Activated CD4-positive, CD25-positive, alpha-beta regulatory T cell treated with anti-CD3 and anti-CD28 coated beads, Interleukin-2, amount 50 U/mL, for 16 hours (primary cell): ENCODE data around the gene NUDT5.
"Not testable (repeated sequence)": the region's sequence is repeated elsewhere in the genome, so short reads cannot be mapped to it uniquely, and the experiment has no call there.

ENCODE experiments used
- DNase-seq: peaks from one replicate; pipeline ENCODE4 v3.0.0-alpha.2; 2020; ENCODE audit warnings: low read depth, low spot score

NUDT5 gene

DNA sequence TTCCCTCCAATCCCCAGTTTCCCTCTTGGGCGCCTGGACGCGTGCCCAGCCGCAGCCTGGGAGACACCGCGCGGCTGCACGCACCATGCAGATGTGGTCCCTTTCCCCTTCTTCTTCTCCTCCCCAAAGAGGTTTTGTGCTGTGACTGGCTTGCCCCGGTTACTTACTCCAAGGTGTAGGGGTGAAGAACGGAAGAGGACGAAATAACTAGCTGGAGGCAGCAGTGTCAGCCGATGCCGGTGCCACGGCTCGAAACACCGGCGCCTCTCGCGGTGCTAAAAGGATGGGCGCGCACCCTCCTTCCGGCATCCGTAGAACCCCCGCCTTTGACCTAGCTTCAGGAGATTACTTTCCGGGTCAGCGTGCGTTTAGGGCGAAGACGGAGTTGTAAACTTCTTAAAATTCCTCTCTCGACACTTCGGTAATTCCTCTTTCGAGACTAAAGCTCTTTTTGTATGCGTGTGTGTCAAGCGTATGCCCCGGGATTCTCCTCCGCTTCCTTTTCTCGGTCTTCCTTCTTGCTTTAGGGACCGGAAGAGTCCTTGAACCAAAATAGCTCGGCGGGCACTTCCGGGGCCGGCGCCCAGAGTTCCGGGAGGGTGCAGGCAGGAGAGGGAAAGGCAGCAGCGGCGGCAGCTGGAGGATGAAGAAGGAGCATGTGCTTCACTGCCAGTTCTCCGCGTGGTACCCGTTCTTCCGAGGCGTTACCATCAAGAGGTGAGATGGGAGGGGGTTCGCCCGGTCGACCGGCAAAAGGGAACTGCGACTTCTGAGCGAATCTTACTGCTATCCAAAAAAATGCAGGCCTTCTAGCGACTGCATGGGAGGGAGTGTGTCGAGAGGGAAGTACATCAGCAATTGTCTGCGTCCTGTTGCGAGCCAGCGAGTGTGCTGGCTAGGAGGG lies at the start of gene NUDT5, which contains the start of gene CDC123:
TSS of gene NUDT5 (minus strand) at position 289 of the 904 bp plus-strand sequence. CDS start 9,600 bp downstream, outside the sequence.
TSS of gene CDC123 (plus strand) at position 586 of the 904 bp plus-strand sequence. CDS start at position 644, 58 bp downstream.
- DNase-seq: peak; percentile 71

DNA sequence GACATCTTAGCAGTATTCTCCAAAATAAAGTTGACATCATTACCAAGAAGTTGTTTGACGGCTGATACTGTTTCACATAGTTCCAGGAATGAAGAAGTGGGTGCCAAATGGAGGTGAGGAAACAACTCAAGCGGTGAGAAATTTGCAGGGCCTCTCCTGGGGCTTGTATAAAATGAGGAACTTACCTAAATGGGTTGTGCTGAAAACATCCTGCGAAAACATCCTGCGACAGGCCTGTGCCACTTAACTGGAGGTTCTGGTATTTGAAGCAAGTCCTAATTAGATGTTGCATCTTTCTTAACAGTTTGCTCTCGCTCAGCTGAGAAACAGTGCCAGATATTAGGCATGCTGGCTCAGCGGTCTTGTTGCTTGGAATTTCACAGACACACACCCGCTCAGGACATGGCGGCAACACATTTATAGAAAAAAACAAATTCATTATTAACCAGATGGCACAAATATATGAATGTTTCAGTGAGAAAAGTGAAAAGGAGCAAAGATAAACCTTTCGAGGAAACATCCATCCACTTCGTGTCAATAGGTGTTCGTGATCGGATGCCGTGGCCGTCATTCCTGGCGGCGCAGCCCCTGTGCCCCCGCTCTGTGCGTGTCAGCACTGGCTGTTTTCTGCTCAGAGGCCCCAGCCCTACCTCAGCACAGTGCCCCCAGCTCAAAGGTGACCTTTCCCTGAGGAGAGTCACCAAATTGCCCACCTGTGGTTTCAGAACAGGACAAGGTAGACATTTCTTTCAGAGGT lies 48.4 kb upstream of the NUDT5 start:
- DNase-seq: no peak

DNA sequence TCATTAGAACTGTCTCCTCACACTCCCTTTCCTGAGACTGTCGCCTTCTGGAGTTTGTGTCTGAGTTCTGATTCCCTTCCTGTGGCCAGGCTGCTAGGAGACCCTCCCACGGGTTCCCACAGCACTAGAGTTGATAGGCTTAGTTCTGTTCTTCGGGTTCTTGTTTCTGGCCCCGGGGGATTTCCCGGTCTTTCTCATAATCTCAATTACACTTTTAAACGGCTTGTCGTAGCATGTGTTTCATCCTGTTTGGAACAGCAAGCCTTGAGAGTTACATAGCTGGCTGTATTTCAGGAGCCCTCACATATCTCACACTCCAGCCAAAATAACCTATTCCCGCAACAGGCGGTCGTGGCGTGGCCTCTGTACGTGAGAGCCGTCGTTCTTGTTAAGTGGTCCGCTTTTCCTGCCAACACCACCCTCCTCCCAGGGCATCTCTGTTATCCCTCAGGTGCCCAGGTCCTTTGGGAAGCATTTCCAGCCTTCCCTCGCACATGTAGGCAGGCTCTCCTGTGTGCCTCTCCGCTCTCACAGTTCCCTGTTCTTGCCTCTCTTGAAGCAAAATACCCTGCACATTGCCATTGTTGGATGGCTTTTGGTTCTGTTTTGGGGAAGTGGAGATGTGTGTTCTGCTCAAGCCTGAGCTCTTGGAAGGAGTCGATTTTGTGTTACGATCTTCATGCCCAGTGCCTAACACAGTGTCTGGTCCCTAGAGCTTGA lies 46.3 kb upstream of the NUDT5 start:
- DNase-seq: no peak

DNA sequence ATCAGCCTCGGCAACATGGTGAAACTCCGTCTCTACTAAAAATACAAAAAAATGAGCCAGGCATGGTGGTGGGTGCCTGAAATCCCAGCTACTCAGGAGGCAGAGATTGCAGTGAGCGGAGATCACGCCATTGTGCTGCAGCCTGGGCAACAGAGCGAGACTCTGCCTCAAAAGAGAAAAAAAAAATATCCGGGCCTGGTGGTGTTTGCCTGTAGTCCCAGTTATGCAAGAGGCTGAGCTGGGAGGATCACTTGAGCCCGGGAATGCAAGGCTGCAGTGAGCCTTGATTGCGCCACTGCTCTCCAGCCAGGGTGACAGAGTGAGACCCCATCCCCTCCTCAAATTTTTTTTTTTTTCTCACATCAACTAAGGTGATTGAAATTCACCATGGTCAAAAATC lies 43.1 kb upstream of the NUDT5 start:
- DNase-seq: no peak

DNA sequence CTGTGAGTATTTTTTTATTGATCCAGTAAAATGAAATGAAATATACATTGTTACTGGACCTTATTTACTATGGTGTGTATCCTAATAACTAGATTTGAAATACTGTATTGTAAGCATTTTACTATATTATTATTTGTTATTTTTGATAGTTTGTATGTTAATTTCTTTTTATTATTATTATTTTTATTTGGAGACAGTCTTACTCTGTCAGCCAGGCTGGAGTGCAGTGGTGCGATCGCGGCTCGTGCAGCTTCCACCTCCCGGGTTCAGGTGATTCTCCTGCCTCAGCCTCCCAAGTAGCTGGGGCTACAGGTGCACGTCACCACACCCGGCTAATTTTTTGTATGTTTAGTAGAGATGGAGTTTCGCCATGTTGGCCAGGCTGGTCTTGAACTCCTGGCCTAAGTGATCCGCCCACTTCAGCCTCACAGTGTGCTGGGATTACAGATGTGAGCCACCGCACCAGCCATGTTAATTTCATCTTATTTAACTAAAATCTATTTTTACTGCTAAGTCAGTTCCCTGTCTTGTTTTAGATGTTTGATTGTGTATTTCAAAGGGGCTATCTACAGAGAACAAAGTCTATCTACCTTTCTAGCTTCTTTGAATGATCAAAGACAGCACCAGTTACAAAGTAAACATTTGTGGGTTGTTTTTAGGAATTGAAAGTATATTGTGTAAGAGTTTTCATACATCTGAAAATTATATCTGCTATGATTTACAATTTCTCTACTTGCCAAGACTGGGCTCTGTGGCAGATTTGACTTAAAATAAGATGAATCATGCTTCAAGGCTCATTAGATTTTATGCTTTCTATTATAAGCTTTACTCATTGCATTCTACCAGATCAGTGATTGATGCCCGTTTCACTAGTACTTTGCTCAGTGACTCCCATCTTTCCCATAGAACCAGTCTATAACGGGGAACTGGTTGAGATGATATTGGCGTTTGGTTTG lies 41.9 kb upstream of the NUDT5 start:
- DNase-seq: no peak

DNA sequence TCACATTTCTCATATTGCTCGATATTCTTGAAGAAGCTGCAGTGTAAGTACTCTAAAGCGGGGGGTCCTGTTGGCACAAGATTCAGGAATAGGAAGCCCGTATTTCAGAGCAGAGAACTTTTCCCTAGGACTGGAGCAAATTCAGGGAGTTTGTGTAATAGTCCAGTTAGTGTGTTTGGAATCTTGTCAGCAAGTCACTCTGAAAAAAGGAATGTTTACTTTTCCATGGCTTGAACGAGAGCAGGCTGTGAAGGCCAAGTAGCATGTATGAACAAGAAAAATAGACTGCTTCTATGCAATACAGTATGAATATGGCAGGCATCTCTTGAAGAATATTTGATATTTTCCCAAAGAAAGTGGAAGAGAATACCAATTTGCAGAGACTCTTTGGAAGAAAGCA lies 40.1 kb upstream of the NUDT5 start:
- no peak for DNase-seq

DNA sequence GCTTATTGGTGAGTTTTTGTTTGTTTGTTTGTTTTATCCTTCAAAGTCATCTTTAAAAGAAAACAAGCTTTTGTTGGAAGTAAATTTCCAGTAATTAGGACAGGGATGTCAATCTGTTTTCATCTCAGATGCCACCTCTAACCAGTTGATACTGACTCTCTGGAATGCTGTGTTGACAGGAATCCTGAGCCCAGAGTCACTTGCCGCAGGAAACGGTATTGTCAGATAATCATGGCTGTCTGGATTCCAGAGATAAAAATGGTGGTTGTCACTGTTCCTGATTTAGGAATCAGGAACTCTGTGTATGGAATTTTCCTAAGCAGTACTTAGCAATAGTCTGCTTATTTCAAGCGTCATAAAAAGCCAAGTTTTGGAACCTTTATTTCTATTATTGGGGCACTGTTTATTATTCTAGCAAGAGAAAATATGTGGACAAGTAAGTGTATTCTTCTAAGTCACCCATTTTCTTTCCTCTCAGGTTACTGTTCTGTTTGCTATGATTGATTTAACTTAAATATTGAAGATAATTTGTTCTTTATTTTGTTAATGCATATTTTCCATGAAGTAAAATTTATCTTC lies 39.5 kb upstream of the NUDT5 start:
- DNase-seq: no peak

DNA sequence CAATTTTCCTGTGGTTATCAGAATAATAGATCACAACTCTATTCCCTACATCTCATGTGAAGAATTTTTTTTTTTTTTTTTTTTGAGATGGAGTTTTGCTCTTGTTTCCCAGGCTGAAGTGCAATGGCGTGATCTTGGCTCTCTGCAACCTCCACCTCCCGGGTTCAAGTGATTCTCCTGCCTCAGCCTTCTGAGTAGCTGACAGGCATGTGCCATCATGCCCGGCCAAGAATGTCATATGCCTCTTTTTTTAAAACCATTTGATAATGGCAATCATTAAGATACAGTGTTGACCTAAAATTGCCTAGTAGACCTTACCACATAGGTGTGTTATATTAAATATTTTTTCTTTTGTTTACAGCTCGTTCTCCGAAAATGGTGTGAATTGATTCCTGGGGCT lies 39.0 kb upstream of the NUDT5 start:
- DNase-seq: not testable (repeated sequence)

DNA sequence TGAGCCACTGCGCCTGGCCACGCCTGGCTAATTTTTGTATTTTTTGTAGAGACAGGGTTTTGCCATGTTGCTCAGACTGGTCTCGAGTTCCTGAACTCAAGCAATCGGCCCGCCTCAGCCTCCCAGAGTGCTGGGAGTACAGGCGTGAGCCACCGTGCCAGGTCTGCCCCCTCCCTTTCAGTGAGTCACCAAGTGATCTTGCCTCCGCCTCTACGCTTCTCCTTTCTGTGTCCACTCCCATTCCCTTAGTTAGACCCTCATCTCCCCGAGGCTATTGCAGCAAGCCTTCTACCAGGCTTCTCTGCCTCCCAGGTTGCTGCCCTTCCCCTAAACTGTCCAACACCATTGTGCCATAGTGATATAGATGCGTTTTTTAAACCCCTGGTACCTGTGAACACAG lies 33.2 kb upstream of the NUDT5 start:
- no peak for DNase-seq

DNA sequence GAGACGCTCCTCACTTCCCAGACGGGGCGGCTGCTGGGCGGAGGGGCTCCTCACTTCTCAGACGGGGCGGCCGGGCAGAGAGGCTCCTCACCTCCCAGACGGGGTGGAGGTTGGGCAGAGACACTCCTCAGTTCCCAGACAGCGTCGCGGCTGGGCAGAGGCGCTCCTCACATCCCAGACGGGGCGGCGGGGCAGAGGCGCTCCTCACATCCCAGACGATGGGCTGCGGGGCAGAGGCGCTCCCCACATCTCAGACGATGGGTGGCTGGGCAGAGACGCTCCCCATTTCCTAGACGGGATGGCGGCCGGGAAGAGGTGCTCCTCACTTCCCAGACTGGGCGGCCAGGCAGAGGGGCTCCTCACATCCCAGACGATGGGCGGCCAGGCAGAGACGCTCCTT lies 30.7 kb upstream of the NUDT5 start:
- DNase-seq: not testable (repeated sequence)

DNA sequence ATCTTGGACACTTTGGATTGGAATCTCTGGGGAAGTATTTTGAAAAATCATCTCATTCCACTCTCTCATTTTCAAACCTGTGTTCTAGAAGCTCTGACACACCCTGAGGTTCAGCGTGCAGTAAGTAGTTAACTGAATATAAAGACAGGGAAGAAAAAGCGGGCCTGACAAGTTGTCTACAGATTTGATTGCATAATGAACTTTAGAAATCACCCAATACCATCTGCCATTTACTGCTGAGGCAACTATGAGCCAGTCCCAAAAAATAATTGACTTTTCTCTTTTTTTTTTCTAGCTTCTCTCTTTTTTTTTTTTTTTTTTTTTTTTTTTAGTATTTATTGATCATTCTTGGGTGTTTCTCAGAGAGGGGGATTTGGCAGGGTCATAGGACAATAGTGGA lies 29.8 kb upstream of the NUDT5 start:
- no peak for DNase-seq

DNA sequence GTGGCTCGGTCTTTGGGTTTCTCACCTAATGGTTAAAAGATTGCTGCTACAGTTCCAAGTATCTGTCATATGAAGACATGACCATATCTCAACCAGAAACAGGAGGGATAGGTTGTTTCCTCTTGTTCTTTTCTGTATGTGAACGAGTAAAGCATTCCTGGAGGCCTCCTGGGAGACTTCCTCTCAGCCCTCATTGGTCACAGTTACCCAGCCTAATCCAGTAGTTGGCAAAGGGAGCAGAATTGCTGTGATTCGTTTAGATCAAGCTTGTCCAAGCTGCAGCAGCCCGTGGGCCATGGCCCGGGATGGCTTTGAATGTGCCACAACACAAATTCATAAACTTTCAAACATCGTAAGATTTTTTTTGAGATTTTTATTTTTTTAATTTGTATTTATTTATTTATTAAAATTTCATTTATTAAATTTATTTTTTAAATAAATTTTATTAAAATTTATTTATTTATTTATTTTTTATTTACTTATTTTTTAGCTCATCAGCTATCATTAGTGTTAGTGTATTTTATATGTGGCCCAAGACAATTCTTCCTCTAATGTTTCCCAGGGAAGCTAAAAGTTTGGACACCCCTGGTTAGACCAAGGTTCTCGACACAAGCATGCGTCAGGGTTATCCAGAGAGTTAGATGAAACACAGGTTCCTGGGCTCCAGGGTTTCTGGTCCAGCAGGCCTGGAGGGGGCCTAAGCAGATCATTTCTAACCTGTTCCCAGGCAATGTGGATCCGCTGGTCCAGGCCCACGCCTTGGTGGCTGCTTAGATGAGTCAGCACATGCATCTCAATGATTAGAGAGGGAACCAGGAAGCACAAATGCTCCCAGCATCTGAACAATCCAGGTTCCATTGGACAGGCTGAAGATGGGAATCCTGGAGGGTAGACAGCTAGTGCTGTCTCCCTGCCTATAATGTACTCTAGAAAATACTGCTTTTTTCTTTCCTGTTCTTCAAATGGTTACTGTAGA lies 25.9 kb upstream of the NUDT5 start:
- DNase-seq: no peak

DNA sequence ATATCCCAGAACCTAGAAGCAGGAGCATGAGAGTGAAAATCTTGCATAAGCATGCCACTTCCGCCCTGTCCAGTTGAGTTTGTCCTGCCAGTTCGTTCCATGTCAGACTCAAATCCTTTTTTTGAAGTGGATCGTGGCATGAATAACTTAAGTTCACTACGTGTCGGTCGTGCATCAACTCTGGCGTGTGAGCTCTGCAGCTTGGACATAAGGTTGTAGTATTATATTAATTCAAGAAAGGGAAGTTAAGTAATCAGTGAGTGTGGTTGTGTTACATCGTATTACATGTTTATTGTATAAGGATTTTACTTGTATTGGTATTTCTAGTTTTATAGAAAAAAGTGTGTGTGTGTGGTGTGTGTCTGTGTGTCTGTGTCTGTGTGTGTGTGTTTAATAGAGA lies 23.3 kb upstream of the NUDT5 start:
- no peak for DNase-seq

DNA sequence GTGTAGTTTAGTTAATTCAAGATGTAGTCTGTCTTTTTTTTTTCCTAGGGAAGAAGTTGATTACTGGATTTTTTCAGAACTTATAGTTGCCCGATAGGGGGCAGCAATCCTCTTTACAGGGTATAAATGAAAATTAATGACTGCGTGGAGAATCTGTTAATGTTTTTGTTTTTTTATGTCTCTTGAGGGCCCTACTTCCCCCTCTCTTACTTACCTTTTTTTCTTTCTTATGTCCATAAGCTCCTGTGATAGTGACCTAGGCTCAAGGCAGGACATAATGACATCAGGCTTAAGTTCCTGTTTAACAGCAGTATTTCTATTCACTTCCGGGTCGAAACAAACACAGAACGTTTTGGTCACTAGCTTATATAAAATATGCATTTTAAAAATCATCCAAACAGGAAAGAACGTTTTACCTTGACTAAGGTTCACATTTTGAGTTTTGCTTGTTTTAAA lies 19.1 kb upstream of the NUDT5 start:
- DNase-seq: peak; percentile 10

DNA sequence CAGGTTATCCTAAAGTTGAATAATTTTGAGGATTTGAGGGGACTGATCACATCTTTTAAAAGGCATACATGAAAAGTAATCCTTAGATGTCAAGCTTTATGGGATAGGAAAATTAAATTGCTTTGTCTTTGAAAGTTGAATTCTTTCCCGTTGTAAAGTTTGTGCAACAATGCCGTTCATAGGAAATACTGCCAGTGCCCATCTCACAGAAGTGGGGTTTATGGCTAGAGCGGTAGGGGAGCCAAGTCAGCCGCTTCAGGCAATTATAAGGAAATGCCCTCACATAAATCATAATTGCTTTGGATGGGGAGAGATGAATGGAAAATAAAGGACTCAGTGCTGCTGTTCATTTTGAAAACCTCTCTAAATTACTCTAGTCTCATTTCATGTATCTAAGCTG lies 18.4 kb upstream of the NUDT5 start:
- DNase-seq: no peak

DNA sequence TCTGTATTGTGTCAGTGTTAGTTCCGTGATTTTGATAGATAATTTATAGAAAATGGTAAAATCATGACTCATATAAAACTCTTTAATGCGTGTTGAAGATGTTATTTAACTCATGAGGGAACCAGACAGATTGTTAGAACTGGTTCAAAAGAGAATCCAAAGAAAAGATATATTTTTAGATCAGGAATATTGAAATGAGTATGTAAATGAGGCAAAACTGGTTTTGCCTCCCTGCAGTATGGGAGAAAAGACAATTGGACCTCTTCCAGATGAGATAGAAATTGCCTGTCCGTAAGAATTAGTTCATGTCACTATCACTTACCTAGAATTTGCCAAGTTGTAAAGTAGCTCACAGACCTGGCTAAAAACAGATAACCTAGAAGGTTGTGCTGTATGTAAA lies 17.9 kb upstream of the NUDT5 start:
- DNase-seq: no peak

DNA sequence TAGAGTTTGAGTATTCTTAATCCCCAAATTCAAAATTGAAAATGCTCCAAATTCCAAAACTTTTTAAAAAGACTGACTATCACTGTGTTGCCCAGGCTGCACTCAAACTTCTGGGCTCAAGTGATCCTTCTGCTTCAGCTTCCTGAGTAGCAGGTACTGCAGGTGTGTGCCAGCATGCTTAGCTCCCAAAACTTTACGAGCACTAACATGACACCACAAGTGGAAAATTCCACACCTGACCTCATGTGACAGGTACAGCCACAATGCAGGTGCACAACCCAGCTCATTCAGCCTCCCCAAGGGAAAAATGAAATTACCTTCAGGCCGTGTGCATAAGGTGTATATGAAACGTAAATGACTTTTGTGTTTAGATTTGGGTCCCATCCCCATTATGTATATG lies 16.8 kb upstream of the NUDT5 start:
- DNase-seq: no peak

DNA sequence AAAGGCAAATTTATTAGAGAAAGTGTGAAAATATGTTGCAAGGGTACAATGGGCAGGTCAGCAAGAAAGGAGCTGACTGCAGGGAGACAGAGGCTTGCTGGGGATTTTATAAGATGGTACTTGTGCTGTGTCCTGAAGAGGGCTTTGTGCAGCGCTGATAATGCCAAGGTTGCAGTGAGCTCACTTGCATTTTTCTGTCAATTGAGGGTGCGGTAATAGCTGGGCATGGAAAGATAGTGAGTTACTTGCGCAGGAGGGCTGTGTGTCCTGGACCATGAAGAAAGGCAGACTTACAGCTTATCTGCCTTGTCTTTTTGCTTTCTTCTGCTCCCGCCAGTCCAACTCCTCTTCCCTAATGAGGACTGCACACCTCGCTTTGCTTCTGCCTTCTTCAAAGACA lies 12.8 kb upstream of the NUDT5 start:
- no peak for DNase-seq

DNA sequence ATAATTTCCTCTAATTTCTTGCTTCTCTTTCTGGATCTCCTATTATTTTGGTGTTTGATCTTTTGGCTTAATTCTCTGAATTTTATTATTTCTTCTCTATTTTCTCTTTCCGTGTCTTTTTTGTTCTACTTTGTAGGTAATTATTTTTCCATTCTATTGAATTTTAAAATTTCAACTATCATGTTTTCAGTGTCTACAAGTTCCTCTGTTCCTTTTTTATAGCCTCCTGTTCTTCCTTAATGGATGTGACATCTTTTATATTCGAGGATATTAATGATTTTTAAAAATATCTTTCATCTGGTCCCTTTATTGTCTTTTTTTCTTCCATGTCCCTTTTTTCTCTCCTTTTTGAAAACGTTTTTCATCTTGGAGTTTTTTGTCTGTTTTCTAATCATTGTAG lies 11.4 kb upstream of the NUDT5 start:
- DNase-seq: no peak
